Adrenal gland (tissue), 5 donors: ENCODE measurements around the gene SYNJ2.
A peak's percentile ranks its signal among the peaks of the same experiment; 100 is the strongest.

Source experiments
- POLR2A ChIP-seq, 2 donors: fragments of 450-650 bp; IDR thresholded peaks; one replicate each; pipeline ENCODE4 v1.6.1; 2017; ENCODE audit warnings: antibody characterized with exemption in 2 of 2, mild to moderate bottlenecking in 2 of 2, moderate library complexity in 1 of 2
- TF ChIP-seq, protein P1 (sequence below), 6 experiments: fragments of 450-650 bp in 4 of 6; fragments of 200-600 bp in 2 of 6; sonication (generic) in 1 of 6; IDR thresholded peaks; 1 replicate in 5 of 6; 2 replicates in 1 of 6; pipeline versions ENCODE4 v1.5.1 to v1.8.0; 2016 to 2021; ENCODE audit warnings: antibody characterized with exemption in 6 of 6, mild to moderate bottlenecking in 2 of 6, moderate library complexity in 1 of 6
- donor health status: DM: no; HTN: no; CAD: no.

- TF ChIP-seq, protein P1, sequence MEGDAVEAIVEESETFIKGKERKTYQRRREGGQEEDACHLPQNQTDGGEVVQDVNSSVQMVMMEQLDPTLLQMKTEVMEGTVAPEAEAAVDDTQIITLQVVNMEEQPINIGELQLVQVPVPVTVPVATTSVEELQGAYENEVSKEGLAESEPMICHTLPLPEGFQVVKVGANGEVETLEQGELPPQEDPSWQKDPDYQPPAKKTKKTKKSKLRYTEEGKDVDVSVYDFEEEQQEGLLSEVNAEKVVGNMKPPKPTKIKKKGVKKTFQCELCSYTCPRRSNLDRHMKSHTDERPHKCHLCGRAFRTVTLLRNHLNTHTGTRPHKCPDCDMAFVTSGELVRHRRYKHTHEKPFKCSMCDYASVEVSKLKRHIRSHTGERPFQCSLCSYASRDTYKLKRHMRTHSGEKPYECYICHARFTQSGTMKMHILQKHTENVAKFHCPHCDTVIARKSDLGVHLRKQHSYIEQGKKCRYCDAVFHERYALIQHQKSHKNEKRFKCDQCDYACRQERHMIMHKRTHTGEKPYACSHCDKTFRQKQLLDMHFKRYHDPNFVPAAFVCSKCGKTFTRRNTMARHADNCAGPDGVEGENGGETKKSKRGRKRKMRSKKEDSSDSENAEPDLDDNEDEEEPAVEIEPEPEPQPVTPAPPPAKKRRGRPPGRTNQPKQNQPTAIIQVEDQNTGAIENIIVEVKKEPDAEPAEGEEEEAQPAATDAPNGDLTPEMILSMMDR (IDR thresholded peaks at IDR 0.05): no peak
- TF ChIP-seq POLR2A (IDR thresholded peaks at IDR 0.05): peak in 1 of 2 donors; percentile 52
These were observed 75.7 kb downstream of the SYNJ2 start for GRCh38 chr6:158057213-158057987.
